Esophagus muscularis mucosa (tissue), 4 donors: ENCODE results near the gene PCDH9.

Experiments
- EP300 ChIP-seq: sonication (generic); formaldehyde crosslinking; IDR thresholded peaks from one replicate; pipeline ENCODE4 v1.6.1; 2017; ENCODE audit warnings: antibody characterized with exemption
- POLR2A ChIP-seq: fragments of 450-650 bp; IDR thresholded peaks from one replicate; pipeline ENCODE4 v1.6.1; 2017; ENCODE audit warnings: antibody characterized with exemption, moderate library complexity, mild to moderate bottlenecking, low read depth
- POLR2AphosphoS5 ChIP-seq, 2 donors: sonication (generic); formaldehyde crosslinking; IDR thresholded peaks; one replicate each; pipeline ENCODE4 v1.6.1; 2017; ENCODE audit warnings: antibody characterized with exemption in 2 of 2
- TF ChIP-seq, protein P1 (sequence below), 3 experiments: fragments of 200-600 bp in 2 of 3; fragments of 450-650 bp in 1 of 3; sonication (generic) in 2 of 3; IDR thresholded peaks; one replicate each; pipeline ENCODE4 v1.5.1; 2017 to 2019; ENCODE audit warnings: antibody characterized with exemption in 3 of 3, mild to moderate bottlenecking in 2 of 3, moderate library complexity in 1 of 3

- TF ChIP-seq, protein P1, sequence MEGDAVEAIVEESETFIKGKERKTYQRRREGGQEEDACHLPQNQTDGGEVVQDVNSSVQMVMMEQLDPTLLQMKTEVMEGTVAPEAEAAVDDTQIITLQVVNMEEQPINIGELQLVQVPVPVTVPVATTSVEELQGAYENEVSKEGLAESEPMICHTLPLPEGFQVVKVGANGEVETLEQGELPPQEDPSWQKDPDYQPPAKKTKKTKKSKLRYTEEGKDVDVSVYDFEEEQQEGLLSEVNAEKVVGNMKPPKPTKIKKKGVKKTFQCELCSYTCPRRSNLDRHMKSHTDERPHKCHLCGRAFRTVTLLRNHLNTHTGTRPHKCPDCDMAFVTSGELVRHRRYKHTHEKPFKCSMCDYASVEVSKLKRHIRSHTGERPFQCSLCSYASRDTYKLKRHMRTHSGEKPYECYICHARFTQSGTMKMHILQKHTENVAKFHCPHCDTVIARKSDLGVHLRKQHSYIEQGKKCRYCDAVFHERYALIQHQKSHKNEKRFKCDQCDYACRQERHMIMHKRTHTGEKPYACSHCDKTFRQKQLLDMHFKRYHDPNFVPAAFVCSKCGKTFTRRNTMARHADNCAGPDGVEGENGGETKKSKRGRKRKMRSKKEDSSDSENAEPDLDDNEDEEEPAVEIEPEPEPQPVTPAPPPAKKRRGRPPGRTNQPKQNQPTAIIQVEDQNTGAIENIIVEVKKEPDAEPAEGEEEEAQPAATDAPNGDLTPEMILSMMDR (IDR thresholded peaks at IDR 0.05) = no peak
- TF ChIP-seq POLR2AphosphoS5 (IDR thresholded peaks at IDR 0.05) (no peak), POLR2A (no peak), EP300 (no peak)
Measured at GRCh38 chr13:66528944-66529576, 701.1 kb downstream of the PCDH9 start.
